H1 (cell line): ENCODE data around the gene OXNAD1. TPM values are rescaled to one million over a fixed set of nuclear protein-coding genes. Genes with fewer than 3 reads are reported as not detected.

Source experiments
- NRF1 ChIP-seq: IDR thresholded peaks from 2 replicates; pipeline ENCODE4 v1.6.1; 2011; ENCODE audit warnings: mild to moderate bottlenecking, low read depth, low read length, improper control_type of control experiment
- SP4 ChIP-seq: IDR thresholded peaks from 2 replicates; pipeline ENCODE4 v1.6.1; 2012; ENCODE audit warnings: low read length, inconsistent platforms
- polyA plus RNA-seq, 7 experiments: library from polyadenylated mRNA; depleted of rRNA in 3 of 7; stranded (reverse) in 5 of 7; unstranded in 2 of 7; fragments of >200 nt in 5 of 7; fragments of 200-250 nt in 2 of 7; gene quantifications; 1 replicate in 5 of 7; 2 replicates in 1 of 7; 4 replicates in 1 of 7; pipeline versions ENCODE4 v1.2.1 to v1.2.3, GENCODE V29; 2011 to 2013; ENCODE audit warnings: missing spikeins in 2 of 7, mixed read lengths in 2 of 7
- total RNA-seq: library from RNA; stranded (reverse); fragmentation: NEBNext Ultra II Directional; extraction: Animal tissue kit (Norgen Biotek cat#: 25700); gene quantifications from 2 replicates; pipeline ENCODE4 v1.2.1, GENCODE V29; 2021
- TF ChIP-seq, protein P1 (sequence below): fragments of 300-600 bp; sonication (generic); IDR thresholded peaks from 2 replicates; pipeline ENCODE4 v1.7.1; 2012; ENCODE audit warnings: low read length, moderate library complexity, mild to moderate bottlenecking, inconsistent platforms; ENCODE audit not compliant: insufficient replicate concordance

The OXNAD1 gene
- total and polyA plus RNA-seq, 2 of the 8 experiments (the other 6 are each of a cell fraction or from before 2014, with no cell fraction given), result 14.9 to 24.8 TPM

DNA sequence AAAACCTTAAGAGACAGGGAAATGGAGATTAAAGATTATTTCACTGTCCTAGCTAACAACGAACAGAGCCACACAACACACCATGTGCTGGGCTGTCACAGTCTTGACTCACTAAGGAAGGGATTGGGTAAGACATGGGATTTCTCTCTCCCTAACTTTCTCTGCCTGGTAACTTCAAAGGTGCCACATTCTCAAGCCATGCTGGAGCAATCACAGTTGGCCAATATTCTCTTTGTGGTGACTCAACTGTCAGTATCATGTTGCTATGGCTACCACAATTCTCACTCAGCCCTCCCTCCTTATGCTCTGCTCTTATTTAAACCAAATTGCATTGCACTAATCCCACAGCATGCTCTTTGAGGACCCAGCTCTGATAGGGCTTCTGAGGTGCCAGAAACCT is 74.0 kb downstream of the OXNAD1 start (continued):
- TF ChIP-seq, protein P1, sequence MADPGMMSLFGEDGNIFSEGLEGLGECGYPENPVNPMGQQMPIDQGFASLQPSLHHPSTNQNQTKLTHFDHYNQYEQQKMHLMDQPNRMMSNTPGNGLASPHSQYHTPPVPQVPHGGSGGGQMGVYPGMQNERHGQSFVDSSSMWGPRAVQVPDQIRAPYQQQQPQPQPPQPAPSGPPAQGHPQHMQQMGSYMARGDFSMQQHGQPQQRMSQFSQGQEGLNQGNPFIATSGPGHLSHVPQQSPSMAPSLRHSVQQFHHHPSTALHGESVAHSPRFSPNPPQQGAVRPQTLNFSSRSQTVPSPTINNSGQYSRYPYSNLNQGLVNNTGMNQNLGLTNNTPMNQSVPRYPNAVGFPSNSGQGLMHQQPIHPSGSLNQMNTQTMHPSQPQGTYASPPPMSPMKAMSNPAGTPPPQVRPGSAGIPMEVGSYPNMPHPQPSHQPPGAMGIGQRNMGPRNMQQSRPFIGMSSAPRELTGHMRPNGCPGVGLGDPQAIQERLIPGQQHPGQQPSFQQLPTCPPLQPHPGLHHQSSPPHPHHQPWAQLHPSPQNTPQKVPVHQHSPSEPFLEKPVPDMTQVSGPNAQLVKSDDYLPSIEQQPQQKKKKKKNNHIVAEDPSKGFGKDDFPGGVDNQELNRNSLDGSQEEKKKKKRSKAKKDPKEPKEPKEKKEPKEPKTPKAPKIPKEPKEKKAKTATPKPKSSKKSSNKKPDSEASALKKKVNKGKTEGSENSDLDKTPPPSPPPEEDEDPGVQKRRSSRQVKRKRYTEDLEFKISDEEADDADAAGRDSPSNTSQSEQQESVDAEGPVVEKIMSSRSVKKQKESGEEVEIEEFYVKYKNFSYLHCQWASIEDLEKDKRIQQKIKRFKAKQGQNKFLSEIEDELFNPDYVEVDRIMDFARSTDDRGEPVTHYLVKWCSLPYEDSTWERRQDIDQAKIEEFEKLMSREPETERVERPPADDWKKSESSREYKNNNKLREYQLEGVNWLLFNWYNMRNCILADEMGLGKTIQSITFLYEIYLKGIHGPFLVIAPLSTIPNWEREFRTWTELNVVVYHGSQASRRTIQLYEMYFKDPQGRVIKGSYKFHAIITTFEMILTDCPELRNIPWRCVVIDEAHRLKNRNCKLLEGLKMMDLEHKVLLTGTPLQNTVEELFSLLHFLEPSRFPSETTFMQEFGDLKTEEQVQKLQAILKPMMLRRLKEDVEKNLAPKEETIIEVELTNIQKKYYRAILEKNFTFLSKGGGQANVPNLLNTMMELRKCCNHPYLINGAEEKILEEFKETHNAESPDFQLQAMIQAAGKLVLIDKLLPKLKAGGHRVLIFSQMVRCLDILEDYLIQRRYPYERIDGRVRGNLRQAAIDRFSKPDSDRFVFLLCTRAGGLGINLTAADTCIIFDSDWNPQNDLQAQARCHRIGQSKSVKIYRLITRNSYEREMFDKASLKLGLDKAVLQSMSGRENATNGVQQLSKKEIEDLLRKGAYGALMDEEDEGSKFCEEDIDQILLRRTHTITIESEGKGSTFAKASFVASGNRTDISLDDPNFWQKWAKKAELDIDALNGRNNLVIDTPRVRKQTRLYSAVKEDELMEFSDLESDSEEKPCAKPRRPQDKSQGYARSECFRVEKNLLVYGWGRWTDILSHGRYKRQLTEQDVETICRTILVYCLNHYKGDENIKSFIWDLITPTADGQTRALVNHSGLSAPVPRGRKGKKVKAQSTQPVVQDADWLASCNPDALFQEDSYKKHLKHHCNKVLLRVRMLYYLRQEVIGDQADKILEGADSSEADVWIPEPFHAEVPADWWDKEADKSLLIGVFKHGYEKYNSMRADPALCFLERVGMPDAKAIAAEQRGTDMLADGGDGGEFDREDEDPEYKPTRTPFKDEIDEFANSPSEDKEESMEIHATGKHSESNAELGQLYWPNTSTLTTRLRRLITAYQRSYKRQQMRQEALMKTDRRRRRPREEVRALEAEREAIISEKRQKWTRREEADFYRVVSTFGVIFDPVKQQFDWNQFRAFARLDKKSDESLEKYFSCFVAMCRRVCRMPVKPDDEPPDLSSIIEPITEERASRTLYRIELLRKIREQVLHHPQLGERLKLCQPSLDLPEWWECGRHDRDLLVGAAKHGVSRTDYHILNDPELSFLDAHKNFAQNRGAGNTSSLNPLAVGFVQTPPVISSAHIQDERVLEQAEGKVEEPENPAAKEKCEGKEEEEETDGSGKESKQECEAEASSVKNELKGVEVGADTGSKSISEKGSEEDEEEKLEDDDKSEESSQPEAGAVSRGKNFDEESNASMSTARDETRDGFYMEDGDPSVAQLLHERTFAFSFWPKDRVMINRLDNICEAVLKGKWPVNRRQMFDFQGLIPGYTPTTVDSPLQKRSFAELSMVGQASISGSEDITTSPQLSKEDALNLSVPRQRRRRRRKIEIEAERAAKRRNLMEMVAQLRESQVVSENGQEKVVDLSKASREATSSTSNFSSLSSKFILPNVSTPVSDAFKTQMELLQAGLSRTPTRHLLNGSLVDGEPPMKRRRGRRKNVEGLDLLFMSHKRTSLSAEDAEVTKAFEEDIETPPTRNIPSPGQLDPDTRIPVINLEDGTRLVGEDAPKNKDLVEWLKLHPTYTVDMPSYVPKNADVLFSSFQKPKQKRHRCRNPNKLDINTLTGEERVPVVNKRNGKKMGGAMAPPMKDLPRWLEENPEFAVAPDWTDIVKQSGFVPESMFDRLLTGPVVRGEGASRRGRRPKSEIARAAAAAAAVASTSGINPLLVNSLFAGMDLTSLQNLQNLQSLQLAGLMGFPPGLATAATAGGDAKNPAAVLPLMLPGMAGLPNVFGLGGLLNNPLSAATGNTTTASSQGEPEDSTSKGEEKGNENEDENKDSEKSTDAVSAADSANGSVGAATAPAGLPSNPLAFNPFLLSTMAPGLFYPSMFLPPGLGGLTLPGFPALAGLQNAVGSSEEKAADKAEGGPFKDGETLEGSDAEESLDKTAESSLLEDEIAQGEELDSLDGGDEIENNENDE, result no peak
- TF ChIP-seq SP4 (no peak), NRF1 (no peak)
